HG03521 (cell line): ENCODE measurements around the gene PNKP.

Experiments
- ATAC-seq: cut with Tn5 transposase; IDR thresholded peaks from one replicate; pipeline ENCODE4 v1.9.1; 2021; ENCODE audit warnings: mild to moderate bottlenecking, moderate library complexity; ENCODE audit not compliant: unreplicated experiment

The PNKP gene

DNA sequence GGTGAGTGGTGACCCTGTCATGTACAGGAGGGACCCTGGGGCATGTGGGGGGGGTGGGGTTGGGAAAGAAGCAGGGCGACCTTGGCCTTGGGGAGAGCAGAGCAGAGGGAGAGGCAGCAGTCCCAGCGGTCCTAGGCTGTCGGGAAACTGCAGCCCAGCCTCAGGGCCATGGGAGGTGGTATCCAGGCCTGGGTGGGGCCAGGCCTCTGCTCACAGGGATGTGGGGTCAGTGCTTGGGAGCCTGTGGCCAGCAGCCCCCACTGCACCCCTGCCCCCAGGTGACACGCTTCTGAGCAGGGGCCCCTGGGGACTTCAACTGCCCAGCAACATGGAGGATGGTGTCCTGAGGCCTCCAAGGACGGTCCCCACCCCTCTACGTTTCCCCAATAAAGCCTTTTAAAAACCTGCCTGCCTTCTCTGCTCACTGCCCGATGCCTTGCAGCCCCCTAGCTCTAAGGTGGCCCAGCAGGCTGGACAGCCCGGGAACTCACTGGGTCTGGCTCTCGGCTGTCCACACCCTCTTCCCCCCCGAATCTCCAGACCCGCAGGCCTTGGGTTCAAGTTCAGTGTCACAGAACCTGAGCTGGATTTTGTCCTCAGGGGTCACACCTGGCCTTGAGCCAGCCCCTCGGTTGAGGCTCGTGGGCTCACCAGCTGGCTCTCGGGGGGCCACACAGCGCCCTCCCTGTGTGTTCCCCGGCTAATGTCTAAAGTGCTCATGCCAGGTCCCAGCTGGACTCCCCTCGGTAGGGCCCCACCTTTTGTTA is 6.9 kb downstream of the PNKP start:
- no peak for ATAC-seq

DNA sequence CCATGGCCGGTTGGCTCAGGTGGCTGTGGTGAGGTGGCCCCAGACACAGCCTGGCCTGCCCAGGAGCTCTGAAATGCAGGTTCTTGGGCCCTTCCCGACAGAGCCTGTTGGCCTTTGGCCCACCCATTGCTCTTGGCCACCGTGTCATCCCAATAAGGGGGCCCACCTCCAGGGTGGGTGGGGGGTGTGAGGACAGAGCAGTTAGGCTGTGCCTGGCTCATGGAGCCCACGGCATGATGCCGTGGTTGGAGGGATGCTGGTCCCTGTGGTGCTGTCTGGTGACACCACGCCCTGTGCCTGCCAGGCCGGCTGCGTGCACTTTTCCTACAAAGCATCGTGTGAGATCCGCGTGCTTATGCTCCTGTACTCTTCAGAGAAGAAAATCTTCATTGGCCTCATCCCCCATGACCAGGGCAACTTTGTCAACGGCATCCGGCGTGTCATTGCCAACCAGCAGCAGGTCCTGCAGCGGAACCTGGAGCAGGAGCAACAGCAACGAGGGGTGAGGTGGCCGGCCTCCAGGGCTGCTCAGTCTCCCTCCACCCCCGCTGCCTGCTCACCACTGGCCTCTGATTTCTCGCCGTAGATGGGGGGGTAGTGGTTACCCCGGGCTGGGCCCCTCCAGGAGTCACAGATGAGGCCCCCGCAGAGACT is 7.6 kb downstream of the PNKP start:
- ATAC-seq = no peak

DNA sequence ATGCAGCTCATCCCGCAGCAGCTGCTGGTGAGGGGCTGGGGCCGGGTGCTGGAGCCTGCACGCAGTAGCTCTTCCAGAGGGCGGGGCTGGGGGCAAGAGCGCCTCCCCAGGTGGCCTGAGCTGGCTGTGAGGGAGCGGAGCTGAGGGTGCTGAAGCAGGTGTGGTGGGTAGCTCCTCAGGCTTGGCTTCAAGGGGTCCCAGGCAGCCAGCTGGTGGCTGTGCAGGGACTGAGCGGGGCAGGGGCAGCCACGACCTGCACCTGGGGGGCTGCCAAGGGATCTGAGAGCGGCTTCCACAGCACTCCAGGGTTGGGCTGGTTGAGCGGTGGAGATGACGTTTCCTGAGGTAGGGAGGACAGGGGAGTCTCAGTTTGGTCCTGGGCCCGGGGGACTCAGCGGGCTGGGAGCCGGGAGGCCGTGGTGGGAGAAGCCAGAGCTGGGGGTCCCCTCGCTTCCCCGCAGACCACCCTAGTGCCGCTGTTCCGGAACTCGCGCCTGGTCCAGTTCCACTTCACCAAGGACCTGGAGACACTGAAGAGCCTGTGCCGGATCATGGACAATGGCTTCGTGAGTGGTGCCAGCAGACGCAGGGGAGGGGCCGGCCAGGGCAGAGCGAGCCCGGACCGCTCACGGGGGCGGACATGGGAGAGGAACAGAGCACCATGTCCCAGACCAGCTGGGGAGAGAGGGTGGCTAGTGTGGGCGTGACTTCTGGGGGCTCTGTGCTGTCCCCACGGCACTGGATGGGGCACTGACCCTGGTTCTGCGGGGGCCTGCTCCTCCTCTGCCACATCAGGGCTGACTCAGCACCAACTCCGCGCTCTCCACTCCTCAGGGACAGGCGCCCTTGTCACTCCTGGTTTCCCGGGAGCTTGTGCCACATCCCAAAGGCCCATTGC is 9.0 kb downstream of the PNKP start:
- ATAC-seq = no peak

DNA sequence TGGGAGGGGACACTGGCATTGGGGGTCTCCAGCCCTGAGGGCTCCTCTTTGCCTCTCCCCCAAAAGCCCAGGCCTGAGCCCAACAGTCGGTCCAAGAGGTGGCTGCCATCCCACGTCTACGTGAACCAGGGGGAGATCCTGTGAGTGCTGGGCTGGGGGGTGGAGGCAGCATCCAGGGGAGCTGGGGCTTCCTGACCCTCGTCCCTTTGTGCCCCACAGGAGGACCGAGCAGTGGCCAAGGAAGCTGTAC is 9.6 kb downstream of the PNKP start:
- ATAC-seq = no peak

DNA sequence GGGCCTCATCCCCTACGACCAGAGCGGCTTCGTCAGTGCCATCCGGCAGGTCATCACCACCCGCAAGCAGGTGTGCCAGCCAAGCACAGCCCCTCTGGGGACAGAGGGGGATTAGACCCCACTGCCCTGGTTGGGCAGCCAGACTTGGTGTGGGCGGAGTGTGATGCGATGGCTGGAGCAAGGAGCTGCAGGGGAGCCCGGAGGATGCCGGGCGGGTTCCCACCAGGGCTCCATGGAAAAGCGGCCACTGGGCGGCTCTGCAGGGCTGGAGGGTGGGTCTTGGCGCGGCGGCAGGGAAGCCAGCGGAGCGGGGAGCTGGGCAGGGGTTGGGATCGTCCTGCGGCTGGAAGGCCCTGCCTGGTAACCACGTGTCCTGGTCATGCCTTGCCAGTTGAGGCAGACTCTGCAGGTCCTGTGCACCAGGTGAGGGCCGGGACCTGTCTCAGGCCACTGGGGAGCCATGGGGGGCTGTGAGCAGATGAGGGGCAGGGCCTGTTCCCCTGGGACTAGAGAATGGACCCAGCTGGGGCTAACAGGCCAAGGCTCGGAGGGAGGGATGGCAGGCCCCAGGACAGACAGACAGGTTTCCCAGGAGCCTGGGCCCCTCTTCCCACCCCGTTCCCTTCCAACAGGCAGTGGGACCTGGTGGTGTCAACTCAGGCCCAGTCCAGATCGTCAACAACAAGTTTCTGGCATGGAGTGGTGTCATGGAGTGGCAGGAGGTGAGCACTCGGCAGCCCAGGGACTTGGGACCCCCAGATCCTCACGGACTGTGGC is 10.1 kb downstream of the PNKP start:
- no peak for ATAC-seq

DNA sequence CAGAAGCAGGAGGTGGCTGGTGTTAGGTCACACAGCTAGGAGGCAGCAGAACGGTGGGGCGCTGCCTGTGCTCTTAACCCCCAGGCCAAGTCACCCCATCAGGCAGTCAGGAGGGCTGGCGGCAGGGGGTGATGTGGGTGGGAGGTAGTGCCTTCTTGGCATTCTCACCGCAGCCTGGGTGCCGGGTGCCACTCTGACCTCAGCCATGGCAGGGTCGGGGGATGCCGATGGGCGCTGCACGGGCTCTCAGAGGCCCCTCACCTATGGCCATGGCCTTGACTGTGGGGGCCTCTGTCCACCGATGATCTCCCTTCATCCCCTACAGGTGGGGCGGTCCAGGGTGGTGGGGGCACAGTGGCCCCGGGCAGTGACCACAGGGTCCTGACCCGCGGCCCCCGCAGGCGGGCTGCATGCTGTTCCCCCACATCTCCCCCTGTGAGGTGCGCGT is 10.8 kb downstream of the PNKP start:
- no peak for ATAC-seq

DNA sequence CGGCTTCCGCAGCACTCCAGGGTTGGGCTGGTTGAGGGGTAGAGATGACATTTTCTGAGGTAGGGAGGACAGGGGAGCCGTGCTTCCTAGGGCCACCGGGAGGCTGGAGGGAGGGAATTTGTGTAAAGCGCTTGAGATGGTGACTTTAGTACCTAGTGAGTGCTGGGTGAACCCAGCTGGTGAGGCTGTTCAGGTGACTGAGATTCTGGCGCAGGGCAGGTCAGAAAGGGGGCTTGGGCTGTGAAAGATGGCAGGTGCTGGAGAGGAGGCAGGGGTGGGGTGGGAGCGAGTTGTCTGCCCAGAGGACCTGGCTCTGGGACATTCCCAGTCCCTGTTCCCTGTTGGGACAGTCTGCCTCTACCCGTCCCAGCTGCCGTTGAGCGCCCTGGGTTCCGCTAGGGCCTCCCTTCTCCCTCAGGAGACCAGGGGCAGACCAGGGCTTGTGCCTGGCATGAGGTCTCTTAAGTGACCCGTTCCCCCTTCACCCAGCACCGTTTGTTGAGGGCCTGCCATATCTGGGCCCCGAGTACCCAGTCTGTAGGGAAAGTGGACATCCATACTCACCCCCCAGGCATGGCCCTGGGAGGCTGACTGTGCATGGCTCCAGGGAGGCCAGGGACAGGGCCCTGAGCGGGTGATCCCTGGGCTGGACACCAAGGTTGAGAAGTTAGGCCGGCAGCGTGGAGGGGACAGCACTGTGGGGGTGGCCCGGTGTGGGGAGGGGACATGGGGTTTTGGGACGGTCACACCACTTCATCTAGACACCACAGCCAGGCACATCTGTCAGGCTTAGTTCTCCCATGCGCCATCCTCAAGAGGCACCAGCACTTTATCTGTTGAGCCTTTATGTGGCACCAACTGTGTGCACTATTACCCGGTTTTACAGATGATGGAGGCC is 11.5 kb downstream of the PNKP start:
- ATAC-seq = no peak

DNA sequence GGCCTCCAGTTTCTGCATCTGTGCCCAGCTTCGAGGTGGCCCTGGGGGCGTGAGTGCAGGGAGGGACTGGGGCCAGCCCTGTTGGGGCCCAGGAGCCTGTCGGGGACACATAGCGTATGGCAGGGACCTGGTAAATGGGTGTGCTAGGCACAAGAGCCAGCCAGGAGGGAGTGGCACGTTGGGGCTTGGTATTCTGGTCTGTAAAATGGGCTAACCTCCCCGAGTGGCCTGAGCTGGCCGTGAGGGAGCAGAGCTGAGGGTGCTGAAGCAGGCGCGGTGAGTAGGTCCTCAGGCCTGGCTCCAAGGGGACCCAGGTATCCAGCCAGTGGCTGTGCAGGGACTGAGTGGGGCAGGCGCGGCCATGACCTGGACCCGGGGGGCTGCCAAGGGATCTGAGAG is 12.1 kb downstream of the PNKP start:
- no peak for ATAC-seq

DNA sequence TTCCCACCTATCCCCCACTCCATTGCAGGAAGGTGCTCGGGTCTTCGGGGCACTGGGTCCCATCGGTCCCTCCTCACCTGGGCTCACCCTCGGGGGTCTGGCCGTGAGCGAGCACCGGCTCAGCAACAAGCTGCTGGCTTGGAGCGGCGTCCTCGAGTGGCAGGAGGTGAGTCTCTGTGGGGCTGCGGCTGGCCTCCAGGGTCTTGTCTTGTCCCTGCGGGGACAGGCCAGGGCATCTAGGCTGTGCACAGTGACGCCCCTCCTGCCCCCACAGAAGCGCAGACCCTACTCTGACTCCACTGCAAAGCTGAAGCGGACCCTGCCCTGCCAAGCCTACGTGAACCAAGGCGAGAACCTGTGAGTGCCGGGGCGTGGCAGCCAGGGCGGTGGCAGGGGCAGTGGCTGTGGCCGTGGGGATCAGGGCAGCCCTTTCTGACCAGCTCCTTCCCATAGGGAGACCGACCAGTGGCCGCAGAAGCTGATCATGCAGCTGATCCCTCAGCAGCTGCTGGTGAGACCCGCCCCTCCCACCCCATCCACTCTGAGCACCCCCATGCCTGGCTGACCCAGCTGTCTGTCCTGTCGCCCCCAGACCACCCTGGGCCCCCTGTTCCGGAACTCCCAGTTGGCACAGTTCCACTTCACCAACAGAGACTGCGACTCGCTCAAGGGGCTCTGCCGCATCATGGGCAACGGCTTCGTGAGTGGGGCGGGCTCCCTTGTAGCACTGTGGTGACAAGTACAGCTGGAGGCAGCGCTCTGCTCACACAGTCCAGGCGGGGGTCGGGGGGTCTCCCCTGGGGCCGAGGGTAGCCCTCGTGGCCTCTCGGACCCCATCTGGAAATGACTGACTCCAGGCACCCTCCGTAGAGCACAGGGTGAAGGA is 12.8 kb downstream of the PNKP start:
- no peak for ATAC-seq

DNA sequence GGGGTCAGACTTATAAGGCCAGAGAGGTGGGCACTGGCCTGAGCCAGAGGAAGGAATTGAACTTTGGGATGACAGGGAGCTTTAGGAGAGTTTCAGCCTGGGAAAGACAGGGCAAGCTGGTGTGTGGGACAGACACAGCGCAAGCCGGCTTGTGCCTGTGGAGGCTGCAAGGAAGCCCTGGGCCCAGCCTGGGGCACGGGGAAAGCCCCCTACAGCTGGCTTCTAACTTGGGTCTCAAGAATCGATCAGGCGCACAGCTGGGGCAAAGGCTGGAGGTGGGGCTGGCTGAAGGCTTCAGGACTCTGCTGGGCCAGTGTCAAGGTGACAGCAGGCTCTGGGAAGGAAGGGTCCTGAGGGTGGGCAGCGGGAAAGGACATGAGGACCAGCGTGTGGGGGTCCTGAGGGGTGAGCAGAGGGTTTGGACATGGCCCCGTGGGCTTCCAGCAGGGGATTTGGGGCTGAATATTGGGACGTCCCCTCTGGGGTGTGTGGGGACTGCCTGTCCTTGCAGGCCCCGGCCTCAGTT is 13.5 kb downstream of the PNKP start:
- no peak for ATAC-seq

DNA sequence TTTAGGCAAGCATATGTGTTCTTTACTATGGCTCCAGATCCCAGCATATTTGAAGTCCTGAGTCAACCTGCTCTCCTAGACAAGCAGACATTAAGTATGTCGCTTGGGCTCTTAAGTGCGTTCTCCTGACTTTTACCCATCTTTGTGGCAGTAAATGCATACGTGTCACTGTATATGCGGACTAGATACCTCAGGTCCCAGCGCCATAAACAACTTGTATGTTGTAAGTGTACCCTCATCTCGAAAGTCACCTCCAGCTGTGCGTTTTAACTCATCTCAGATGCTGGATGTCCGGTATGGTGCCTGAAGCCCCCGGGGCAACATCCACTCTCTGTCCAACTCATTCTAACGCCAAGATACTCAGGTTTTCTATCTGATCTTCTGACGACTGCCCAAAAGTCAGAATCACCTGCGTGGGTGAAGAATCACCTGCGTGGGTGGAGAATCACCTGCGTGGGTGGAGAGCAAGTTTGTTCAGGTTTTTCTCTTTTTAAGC is 14.7 kb downstream of the PNKP start:
- ATAC-seq = no peak

DNA sequence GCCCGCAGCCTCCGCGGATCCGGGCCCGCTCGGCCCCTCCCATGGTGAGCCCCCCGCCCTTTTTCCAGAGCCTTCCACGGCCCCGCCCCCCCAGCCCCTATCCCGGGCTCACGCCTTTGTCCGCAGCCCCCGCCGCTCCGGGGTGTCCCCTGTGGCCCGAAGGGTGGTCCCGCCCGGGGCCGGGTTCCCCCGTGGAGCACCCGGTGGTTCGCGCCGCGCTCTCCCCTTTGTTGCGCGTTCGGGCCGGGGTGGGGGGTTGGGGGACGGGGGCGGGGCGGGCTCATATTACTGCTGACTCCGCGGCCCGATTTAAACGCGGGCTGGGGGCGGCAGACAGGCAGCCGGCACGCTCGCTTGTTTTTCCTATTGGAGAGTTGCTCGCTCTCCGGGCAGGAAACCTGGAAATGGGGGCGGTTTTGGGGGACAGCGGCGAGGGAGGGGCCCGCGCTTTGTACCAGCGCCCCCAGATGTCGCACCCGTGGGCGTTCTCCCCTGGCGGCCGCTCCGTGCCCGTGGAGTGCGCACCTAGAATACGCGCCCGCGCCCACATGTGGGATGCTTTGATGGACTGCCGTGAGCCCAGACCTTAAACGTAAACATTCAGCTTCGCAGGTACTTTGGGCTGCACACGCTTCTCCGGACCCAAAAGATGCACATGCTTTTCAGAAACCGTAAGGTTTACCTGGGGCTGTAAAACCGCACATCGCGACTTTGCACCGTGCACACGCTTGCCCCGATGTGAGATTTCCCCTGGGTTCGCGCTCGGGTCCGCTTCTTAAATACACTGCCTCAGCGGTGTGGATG is 15.7 kb downstream of the PNKP start:
- no peak for ATAC-seq

DNA sequence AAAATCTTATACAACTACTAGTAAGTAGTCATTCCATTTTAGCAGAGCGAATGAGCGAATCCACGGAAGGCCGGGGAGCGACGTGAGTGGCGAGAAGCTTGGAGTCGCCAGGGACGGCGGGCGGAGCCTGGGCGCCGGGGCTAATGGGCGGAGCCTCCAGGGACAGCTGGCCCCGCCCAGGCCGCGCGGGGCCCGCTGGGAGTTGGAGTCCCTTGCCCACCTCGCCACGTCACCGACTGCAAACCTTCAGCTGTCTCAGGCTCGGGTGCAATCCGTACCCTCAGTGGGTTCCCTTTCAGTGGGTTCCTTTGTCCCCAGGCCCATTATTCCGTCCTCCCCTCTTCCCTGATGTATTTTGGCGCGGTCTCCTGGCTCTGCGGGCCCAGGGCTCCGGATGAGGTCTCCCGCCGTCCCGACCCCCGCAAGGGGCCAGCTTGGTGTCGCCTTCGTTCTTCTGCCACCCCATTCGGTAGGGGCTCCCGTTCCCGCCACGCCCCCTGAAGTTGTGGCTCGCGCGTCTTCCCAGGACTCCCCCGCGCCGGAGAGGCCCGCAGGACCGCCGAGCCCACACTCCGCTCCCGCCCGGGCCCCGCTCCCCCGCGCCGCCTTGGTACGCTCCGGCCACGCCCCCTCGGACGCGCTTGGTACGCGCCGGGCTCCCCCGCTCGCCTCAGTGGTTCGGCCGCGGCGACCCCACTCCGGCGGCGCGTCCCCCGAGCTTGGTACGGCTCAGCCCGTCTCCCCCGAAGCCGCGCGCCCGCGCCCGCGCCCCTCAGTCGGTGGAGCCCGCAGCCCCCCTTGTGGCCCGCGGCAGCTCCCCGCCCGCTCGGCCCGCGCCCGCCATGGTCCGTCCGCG is 16.7 kb downstream of the PNKP start, which contains the start of gene PTOV1:
Gene PTOV1, plus strand, starts transcription at position 673 of the 856 bp plus-strand sequence.
- ATAC-seq = peak; percentile 69

DNA sequence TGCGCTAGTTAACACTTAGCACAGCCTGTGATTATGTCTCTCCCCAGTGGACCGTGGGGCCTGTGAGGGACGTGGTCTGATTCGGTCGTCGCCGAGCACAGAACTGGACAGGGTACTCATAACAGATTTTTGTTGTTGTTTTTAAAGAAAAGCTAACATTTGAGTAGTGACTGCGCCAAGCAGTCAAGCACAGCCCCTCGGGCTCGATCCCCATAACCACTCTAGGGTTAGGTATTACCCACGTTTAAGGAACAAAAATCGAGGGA is 17.2 kb downstream of the PNKP start:
- ATAC-seq = no peak

DNA sequence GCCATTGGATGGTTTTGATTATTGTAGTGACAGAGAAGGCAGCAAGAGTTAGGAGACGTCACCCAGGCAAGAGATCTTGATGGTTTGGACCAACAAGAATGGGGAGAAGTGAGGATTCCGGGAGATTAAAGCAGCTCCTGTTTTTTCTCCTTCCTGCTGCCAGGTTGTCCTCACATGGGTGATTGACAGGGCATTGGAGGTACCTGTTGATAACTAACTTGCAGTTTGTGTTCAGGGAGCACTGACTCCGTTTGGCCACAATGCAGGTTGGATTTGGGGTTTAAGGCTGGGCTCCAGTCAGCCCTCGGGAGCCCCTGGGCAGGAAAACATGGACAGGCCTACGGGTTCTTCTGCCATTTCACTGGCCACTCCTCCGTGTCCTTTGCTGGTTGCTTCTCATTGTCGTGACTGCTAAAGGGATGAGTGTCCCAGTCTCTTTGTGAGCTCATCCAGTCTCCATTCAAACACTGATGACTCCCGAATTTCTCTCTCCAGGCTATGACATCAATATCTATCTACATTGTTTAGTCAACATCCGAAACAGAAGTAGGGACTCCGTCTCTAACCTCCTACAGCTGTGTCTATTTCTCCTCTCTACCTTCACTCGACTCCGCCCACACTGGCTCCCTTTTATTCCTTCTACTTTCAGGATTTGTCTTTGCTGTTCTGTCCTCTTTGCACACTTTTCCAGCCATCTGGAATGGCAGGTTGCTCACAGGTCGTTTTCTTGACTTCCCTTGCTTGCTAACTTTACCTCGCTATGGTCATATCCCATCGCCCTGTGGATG is 17.7 kb downstream of the PNKP start:
- ATAC-seq = no peak

DNA sequence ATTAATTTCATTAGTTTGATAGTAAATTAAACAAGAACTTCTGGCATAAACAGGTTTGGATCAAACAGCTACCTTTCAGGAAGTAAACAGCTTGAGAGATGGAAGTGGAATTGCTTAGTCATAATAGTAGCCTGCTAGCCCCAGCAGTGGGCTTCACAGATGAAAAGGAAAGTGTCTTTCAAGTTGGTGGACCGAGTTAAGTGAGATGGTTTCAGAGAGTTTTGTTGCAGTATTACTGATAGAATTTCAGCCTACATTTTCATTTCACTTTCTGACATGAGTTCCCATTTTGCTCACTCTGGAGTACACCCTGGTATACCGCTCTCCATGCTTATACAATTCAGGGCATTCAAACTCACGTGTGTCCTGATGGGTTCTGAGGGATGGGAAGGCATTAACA is 18.4 kb downstream of the PNKP start:
- ATAC-seq = no peak
